K562 (cell line): ENCODE data around the gene CENPO. TPM values are rescaled to one million over a fixed set of nuclear protein-coding genes. Genes with fewer than 3 reads are reported as not detected.

Experiments used
- ATAC-seq: fragments of 200-7000 bp; cut with Tn5 transposase; 3 replicates; pipeline ENCODE4 v1.9.1; 2020; ENCODE audit warnings: moderate library complexity
- BruUV-seq: library from RNA; stranded (reverse); fragments of 400-500 nt; replicated peaks from 2 replicates; lab custom pipeline; 2021; lab: Mats Ljungman, UMichigan
- CTCF ChIA-PET: fragments of 300-600 bp; formaldehyde crosslinking; extraction: SDS; loops from one replicate; lab custom pipeline; 2021; ENCODE audit warnings: low intra/inter-chr PET ratio; lab: Yijun Ruan, JAX
- POLR2A ChIA-PET: fragments of 300-600, 350-650 bp; sonication (Branson Sonifier 250); formaldehyde crosslinking; extraction: SDS; loops from one replicate; lab custom pipeline; 2021; ENCODE audit warnings: antibody characterized with exemption, inconsistent platforms; lab: Yijun Ruan, JAX
- DNase-seq, 4 experiments: peaks; one replicate each; pipeline versions ENCODE4 v3.0.0 to v3.0.0-alpha.2; 2011 to 2018; ENCODE audit warnings: low spot score in 3 of 4, mixed read lengths in 3 of 4; ENCODE audit errors: extremely low read depth in 1 of 4
- FAIRE-seq: peaks from 2 replicates; lab custom pipeline; 2011; peaks lifted over from hg19 to GRCh38; lab: Jason Lieb, UNC
- H2AFZ ChIP-seq: 2 replicates; pipeline ENCODE4 v1.6.0; 2011; ENCODE audit warnings: low read depth, low read length, control low read depth, inconsistent platforms
- H3K27ac ChIP-seq: fragments of 200-600 bp; 3 replicates; pipeline ENCODE4 v1.8.0; 2011; ENCODE audit warnings: low read depth, mild to moderate bottlenecking, control low read depth, inconsistent platforms, low read length, moderate library complexity, mixed read lengths; ENCODE audit errors: extremely low read depth
- H3K27me3 ChIP-seq, 2 experiments: fragments of 300-600 bp in 1 of 2; 2 replicates in 1 of 2; 3 replicates in 1 of 2; pipeline versions ENCODE4 v1.6.0 to v1.8.0; 2011; ENCODE audit warnings: inconsistent platforms in 2 of 2, low read length in 2 of 2, mild to moderate bottlenecking in 1 of 2, mixed read lengths in 1 of 2, moderate library complexity in 1 of 2; ENCODE audit not compliant: control insufficient read depth in 2 of 2, insufficient read depth in 2 of 2
- H3K36me3 ChIP-seq: fragments of 300-600 bp; 3 replicates; pipeline ENCODE4 v1.8.0; 2011; ENCODE audit warnings: mild to moderate bottlenecking, low read length, inconsistent platforms; ENCODE audit not compliant: control insufficient read depth, insufficient read depth
- H3K4me1 ChIP-seq, 2 experiments: fragments of 200-600 bp in 1 of 2; replicated peaks in 1 of 2; 2 replicates in 1 of 2; 3 replicates in 1 of 2; pipeline versions ENCODE4 v1.5.1 to v1.8.0; 2011; ENCODE audit warnings: inconsistent platforms in 2 of 2, low read length in 2 of 2, mild to moderate bottlenecking in 1 of 2, mixed read lengths in 1 of 2, moderate library complexity in 1 of 2; ENCODE audit not compliant: control insufficient read depth in 2 of 2, insufficient read depth in 2 of 2
- H3K4me2 ChIP-seq: 2 replicates; pipeline ENCODE4 v1.6.1; 2011; ENCODE audit warnings: low read length, control low read depth, inconsistent platforms, mixed read lengths; ENCODE audit not compliant: insufficient read depth
- H3K4me3 ChIP-seq: fragments of 200-600 bp; sonication (generic), shearing (Covaris generic); 2 replicates; pipeline ENCODE4 v1.5.1; 2016; ENCODE audit warnings: control low read depth, inconsistent platforms
- H3K79me2 ChIP-seq: fragments of 200-600 bp; 3 replicates; pipeline ENCODE4 v1.8.0; 2011; ENCODE audit warnings: low read length, inconsistent platforms; ENCODE audit not compliant: control insufficient read depth, insufficient read depth
- H3K9ac ChIP-seq, 2 experiments: 2 replicates each; pipeline versions ENCODE4 v1.6.0 to v1.6.1; 2011; ENCODE audit warnings: low read depth in 2 of 2, low read length in 2 of 2, control low read depth in 1 of 2, inconsistent platforms in 1 of 2, mild to moderate bottlenecking in 1 of 2, mixed read lengths in 1 of 2; ENCODE audit not compliant: insufficient read depth in 1 of 2
- H3K9me1 ChIP-seq: one replicate; pipeline ENCODE4 v1.6.0; 2011; ENCODE audit warnings: inconsistent platforms, mild to moderate bottlenecking, low read length, moderate library complexity; ENCODE audit not compliant: control insufficient read depth, insufficient read depth
- H3K9me3 ChIP-seq: replicated peaks from 2 replicates; pipeline ENCODE4 v1.5.1; 2011; ENCODE audit warnings: low read depth, low read length, inconsistent platforms; ENCODE audit not compliant: control insufficient read depth, insufficient read depth
- H4K20me1 ChIP-seq: replicated peaks from 2 replicates; pipeline ENCODE4 v1.6.1; 2011; ENCODE audit warnings: low read length, inconsistent platforms, mixed read lengths; ENCODE audit not compliant: control insufficient read depth, insufficient read depth
- ARHGAP35 ChIP-seq: fragments of 450-650 bp; IDR thresholded peaks from 2 replicates; pipeline ENCODE4 v1.6.1; 2018; ENCODE audit not compliant: partially characterized antibody
- DNMT1 ChIP-seq: fragments of 450-650 bp; IDR thresholded peaks from 2 replicates; pipeline ENCODE4 v1.6.1; 2016; ENCODE audit warnings: antibody characterized with exemption, mild to moderate bottlenecking
- EZH2 ChIP-seq: IDR thresholded peaks from 2 replicates; pipeline ENCODE4 v1.6.1; 2012; ENCODE audit warnings: low read depth, mild to moderate bottlenecking, inconsistent platforms, low read length, borderline replicate concordance
- HDAC6 ChIP-seq: IDR thresholded peaks from 2 replicates; pipeline ENCODE4 v1.6.1; 2012; ENCODE audit warnings: low read depth, mild to moderate bottlenecking, control low read depth, inconsistent platforms, low read length, moderate library complexity
- KDM2B ChIP-seq: fragments of 250-450 bp; sonication (Bioruptor Pico); IDR thresholded peaks from 2 replicates; pipeline ENCODE4 v1.8.0; 2021; ENCODE audit warnings: mild to moderate bottlenecking, moderate library complexity
- OTX1 ChIP-seq: fragments of 450-650 bp; formaldehyde crosslinking; IDR thresholded peaks from 2 replicates; pipeline ENCODE4 v1.4.0; 2022; ENCODE audit warnings: mild to moderate bottlenecking
- PHF21A ChIP-seq: fragments of 450-650 bp; IDR thresholded peaks from 2 replicates; pipeline ENCODE4 v1.6.1; 2017; ENCODE audit warnings: low read depth, borderline replicate concordance
- PML ChIP-seq: IDR thresholded peaks from 2 replicates; pipeline ENCODE4 v1.6.1; 2012; ENCODE audit warnings: low read length, inconsistent platforms
- PRMT5 ChIP-seq: sonication (generic); formaldehyde crosslinking; IDR thresholded peaks from 2 replicates; pipeline ENCODE4 v1.5.0; 2020; ENCODE audit warnings: missing genetic modification reagents
- SNIP1 ChIP-seq: fragments of 450-650 bp; IDR thresholded peaks from 2 replicates; pipeline ENCODE4 v1.7.1; 2017; ENCODE audit warnings: low read depth, mild to moderate bottlenecking
- ZNF318 ChIP-seq, 2 experiments: fragments of 450-650 bp; IDR thresholded peaks; 2 replicates each; pipeline ENCODE4 v1.6.1; 2016; ENCODE audit warnings: mild to moderate bottlenecking in 2 of 2, borderline replicate concordance in 1 of 2, low read depth in 1 of 2, moderate library complexity in 1 of 2
- WGBS: fragments of 100-300 bp; shearing (Covaris generic); methylation state at CpG from one replicate; pipeline ENCODE4 v1.1.6; 2016; ENCODE audit warnings: low coverage, mixed read lengths; ENCODE audit not compliant: insufficient coverage; ENCODE audit errors: missing lambda C conversion rate; 5-methylcytosine and 5-hydroxymethylcytosine counted together
- in situ Hi-C: fragments of 300-500 bp; cut with MboI; formaldehyde crosslinking; loops from 4 replicates; pipeline ENCODE4 v1.15.0; 2018; ENCODE audit warnings: inconsistent platforms, mixed read lengths
- intact Hi-C: fragments of 100-400 bp; cut with micrococcal nuclease; formaldehyde crosslinking; loops from 2 replicates; pipeline ENCODE4 v1.14.2; 2022
- polyA plus RNA-seq, 8 experiments: library from polyadenylated mRNA; depleted of rRNA in 4 of 8; stranded (reverse) in 5 of 8; unstranded in 3 of 8; fragments of >200 nt; fragmentation: Nextera tagmentation in 2 of 8; fragmentation: Illumina TruSeq in 1 of 8; extraction: Ambion mirVana in 2 of 8; extraction: Trizol in 1 of 8; gene quantifications; 2 replicates each; pipeline versions ENCODE4 v1.2.1 to v1.2.3, GENCODE V29; 2011 to 2014; ENCODE audit warnings: inconsistent platforms in 1 of 8, missing spikeins in 1 of 8
- total RNA-seq, 7 experiments: library from RNA; depleted of rRNA in 6 of 7; stranded (reverse); fragments of >200 nt in 6 of 7; fragmentation: Illumina TruSeq in 2 of 7; extraction: Trizol in 2 of 7; gene quantifications; 2 replicates each; pipeline versions ENCODE4 v1.2.1 to v1.2.3, GENCODE V29; 2011 to 2021; ENCODE audit warnings: low replicate concordance in 1 of 7

The CENPO gene
- total and polyA plus RNA-seq, 9 of the 15 experiments (the other 6 are each of a cell fraction or from before 2014, with no cell fraction given), result 30.6 to 59.4 (median 38.9) TPM

- TF ChIP-seq SNIP1 (no peak), PHF21A (no peak), HDAC6 (no peak), DNMT1 (no peak), ARHGAP35 (no peak), PRMT5 (CRISPR knock-in tag) (no peak)
Measured at GRCh38 chr2:24763843-24764242, 29.4 kb upstream of the CENPO start (continued).

- no peaks in the 10 kb centered on the region for H3K27me3 ChIP-seq
- BruUV-seq, result no TSS peak
- in situ Hi-C loops (no loop called here), intact Hi-C loops (no loop called here)
- no peak overlapping the region for H2AFZ ChIP-seq
- H3K4me3 ChIP-seq, result no peak overlapping the region
- H3K27ac ChIP-seq, result no peak overlapping the region
- peaks cover 29% of the 10 kb centered on the region for H3K36me3 ChIP-seq
- ATAC-seq (no peak), FAIRE-seq (no peak), DNase-seq (no peak)
- H3K4me1 ChIP-seq, result peaks cover 0 to 7% of the 10 kb centered on the region in 2 experiments; a peak in 2 of 5 replicates
- no peaks in the 10 kb centered on the region for H3K9me1 ChIP-seq
- H4K20me1 ChIP-seq, result no peaks in the 10 kb centered on the region
- no peaks in the 10 kb centered on the region for H3K9me3 ChIP-seq
- H3K4me2 ChIP-seq, result no peak overlapping the region
- no peak overlapping the region for H3K9ac ChIP-seq
- no peaks in the 10 kb centered on the region for H3K79me2 ChIP-seq
- ChIA-PET CTCF (no interaction called here), POLR2A (interaction anchor here (0.5 kb wide), 1 partner anchor 416 kb away, joined by 3 read pairs; no protein-coding TSS in a partner anchor)
- TF ChIP-seq EZH2, result no peak
- no peak for TF ChIP-seq PML
- TF ChIP-seq OTX1 (CRISPR knock-in tag), result 0 out of 2 replicates have a peak, but pooled peaks have one; percentile 48
- no peak for TF ChIP-seq KDM2B
- TF ChIP-seq ZNF318 (IDR thresholded peaks at IDR 0.05; ENCODE audit: borderline replicate concordance in 1 of 2, low read depth in 1 of 2), result no peak
- 74% methylated on average over 4 of the region's 6 CpGs for WGBS
Measured at GRCh38 chr2:24766609-24767008, 26.6 kb upstream of the CENPO start.
